Hematopoietic multipotent progenitor cell treated with erythropoietin and hydrocortisone succinate and interleukin-3 and kit ligand, for 8 days (in vitro differentiated cells): ENCODE measurements around the gene HOXA13.

Experiments
- DNase-seq: peaks from one replicate; pipeline ENCODE4 v3.0.0-alpha.2; 2015

Gene HOXA13

GRCh38 chr7:27199849-27200760 lies at the start of gene HOXA13:
HOXA13 (minus strand) TSS chr7:27200091; CDS start chr7:27200077, 14 bp downstream.
- no peak for DNase-seq

DNA sequence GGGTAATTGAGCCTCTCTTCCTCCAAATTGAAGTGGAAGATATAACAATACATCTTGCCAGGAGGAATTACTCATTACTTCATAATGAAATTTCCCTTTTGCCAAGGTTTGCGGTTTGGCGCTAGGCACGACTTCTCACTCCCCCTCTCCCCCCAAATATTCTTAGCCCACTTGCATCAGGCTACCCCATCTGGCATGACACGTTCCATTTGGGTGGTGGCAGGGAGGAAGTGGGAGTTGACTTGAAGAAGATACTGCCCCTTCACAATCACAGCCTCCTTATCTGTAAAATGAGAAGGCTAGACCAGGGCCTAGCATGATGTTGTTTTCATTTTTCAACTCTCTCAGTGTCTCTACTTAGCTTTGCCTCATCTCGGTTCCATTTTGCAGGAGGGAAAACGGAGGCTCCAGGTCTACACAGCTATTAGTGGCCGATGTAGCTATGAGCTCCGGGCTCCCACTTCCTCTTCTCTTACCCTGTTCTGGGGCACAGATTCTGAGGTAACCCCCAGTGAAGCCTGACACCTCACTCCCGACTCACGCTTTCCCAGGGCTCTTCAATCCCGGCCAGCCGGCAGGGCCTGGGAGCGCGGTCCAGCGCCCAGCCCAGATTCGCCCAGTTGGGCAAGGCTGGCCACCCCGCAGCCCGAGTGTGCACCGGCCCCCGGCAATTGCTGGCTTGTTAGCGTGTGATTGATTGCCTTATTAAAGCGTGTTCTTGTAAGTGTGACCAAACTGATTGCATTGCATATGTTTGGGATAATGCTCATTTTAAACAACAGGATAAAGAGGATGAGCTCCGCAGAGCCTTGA lies 49.2 kb upstream of the HOXA13 start:
- no peak for DNase-seq

GRCh38 chr7:27248427-27248806 lies 48.5 kb upstream of the HOXA13 start:
- DNase-seq: no peak

DNA sequence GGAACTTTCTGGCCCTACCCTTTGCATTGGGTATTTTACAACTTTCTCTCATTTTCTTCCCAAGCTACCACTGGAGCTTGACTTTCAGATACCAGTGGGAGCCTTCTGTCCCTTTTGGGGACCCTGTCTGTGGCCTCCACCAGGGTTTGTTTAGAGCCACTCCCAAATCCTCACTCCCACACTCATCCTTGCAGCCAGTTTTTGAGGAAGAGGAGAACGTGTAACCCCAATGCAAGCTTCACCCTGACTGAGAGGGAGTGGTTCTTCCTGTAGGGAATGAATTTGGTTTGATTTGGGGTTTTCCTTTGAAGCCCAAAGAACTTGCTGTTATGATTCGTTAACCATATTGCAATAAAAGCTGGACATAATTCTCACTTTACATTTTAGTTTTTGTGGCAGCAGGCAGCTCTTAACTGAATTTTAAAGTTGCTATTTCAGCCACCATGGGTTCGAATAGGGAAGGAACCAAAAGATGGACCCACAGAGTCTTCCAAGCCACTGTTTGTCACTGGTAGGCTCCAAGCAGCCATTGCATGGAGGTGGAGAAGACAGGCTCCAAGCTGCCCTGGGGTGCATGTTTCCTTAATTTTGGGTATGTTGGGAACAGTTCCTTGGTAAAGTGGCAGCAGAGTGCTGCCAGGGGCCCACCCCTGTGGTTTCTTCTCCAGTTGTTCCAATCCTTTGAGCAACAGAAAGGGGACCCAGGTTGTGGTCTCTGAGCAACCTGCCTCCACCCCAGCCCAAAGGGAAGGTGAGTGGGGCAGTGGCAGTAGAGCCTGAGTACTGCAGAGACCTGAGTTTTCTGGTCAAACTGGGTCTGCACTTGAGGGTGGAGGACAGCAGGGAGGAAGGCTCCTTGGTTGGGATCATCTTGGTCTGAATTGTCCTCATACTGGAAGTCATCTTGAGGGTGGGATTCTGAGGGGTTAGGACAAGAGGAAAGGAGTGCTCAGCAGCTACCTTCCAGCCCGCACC lies 47.8 kb upstream of the HOXA13 start:
- DNase-seq: no peak

- no peak for DNase-seq
Measured at GRCh38 chr7:27247000-27247399, 47.1 kb upstream of the HOXA13 start.

- DNase-seq: no peak
Measured at GRCh38 chr7:27245798-27246691, 46.2 kb upstream of the HOXA13 start.

- no peak for DNase-seq
Measured at GRCh38 chr7:27245124-27245797, 45.4 kb upstream of the HOXA13 start.

DNA sequence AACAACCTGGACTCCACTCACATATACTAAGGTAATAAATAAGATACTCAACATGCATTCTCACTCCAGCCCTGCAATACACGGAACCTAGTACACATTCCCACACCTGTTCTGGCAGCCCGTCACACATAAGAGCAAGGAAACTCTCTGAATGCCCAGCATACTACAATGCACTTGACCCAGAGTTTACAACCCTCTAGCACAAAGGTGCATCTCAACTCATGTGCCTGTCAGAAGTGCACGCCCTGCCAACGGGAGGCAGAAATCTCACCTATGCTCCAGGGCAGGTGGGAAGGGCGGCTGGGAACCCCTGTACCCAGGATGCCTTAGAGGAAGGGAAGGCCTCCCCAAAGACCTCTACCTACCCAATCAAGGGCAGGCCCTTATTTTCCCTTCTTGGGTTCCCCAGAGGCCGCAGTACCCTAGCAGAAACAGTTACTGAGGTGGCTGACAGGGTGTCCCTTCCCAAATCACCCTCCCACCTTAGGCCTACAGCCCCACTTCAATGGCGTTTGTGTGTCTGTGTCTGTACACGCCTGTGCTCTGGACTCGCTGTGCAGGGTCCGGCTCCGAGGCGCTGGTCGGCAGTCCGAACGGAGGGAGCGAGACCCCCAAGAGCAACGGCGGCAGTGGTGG lies 44.7 kb upstream of the HOXA13 start:
- no peak for DNase-seq

- no peak for DNase-seq
Measured at GRCh38 chr7:27243340-27244163, 43.7 kb upstream of the HOXA13 start.

DNA sequence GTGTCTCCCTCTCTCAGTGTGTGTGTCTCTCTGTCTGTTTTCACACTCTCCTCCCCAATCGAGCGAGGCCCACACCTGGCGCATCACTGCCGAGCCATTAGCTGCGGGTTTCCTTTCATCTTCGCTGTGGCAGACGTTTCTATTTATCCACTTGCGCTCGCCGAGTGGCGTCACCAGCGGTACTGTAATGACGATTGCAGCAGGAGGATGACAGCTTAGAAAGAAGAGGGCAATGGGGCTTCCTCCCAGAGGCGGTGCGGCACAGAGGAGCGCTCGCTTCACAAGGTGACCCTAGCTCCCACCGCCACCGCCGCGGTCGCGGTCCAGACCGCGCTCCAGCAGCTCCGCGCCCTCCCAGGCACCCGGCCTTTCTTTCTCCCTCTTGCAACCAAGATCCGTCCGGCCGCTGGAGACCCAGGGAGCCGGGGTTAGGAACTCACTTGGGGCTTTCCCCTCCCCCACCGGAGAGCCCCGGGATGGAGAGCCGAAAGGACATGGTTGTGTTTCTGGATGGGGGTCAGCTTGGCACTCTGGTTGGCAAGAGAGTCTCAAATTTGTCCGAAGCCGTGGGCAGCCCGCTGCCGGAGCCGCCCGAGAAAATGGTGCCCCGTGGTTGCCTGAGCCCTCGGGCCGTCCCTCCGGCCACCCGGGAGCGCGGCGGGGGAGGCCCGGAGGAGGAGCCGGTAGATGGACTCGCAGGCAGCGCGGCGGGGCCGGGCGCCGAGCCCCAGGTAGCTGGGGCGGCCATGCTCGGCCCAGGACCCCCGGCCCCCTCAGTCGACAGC lies 42.9 kb upstream of the HOXA13 start, which contains the start of gene EVX1:
Gene EVX1, plus strand, starts transcription at position 248 of the 785 bp plus-strand sequence. Its CDS starts 229 bp downstream, at position 477.
- DNase-seq: no peak

GRCh38 chr7:27242154-27242553 lies 42.3 kb upstream of the HOXA13 start:
- DNase-seq: no peak

DNA sequence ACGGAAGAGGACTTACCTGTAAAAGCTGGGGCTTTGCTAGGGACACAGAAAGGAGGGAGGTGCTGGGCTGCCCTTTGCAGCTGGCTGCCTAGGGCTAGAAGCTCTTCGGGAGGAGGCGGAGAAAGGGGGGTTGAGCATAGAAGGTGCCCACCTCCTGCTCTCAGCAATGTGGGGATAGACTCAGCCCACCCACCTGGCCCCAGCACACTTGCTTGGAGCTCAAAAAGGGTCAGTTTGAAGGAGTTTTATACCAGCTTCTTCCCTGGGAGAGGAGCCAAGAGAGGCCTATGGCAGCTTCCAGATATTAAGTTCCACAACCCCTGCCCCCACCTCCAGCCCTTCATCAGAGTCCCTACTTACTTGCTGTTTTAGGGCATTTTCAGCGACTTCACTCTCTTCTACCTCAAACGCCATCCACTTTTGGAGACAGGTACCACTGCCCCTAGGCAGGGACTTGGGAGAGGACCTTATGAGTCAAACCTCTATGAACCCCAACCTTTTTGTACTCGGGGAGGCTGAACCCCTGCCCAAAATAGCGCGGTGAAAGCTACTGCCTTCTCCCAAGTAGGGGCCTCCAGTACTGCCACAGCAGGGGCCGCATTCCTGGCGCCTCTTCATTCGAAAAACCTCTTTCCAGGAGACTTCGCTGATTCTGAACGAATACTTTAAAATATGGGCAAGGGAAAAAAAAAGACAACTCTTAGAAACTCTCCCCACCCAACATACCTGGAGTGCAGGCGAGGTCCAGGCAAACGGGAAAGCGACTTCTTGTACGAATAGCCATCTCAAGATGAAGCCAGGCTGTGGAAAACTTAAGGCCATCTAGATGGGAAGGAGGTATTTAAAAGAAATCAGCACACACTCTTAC lies 41.5 kb upstream of the HOXA13 start:
- no peak for DNase-seq

DNA sequence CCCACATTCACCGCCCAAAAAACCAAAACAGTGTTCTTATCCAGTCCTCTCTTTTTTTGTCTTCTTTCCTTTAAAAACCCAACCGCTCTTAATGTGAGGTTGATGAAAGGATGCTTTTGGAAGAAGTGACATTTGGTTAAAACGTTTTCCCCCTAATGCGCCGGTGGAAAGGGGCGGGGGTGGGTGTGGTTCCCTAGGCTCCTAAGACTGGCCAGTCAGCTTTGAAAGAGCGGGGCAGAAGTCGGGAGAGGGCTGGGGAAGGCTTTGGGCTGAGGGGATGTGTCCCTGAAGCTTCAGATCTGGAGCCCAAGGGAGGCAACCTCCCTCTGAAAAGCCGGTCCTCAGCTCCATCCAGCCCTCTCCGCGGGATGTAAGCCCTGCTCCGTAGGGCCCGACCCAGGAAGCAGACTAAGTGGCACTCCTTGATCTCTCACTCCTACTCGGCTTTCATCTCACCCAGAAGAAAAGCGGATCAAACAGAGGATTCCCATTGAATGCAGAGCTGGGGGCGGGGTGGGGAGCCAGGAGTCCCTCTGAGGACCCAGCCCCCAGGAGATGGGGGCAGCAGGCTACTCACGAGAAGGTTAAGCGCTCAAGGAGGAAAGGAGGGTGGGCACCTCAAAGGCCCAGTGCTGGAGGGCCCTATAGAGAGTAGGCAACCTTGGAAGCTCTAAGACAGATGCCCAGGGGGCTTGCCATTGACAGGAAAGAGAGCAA lies 40.3 kb upstream of the HOXA13 start:
- no peak for DNase-seq

DNA sequence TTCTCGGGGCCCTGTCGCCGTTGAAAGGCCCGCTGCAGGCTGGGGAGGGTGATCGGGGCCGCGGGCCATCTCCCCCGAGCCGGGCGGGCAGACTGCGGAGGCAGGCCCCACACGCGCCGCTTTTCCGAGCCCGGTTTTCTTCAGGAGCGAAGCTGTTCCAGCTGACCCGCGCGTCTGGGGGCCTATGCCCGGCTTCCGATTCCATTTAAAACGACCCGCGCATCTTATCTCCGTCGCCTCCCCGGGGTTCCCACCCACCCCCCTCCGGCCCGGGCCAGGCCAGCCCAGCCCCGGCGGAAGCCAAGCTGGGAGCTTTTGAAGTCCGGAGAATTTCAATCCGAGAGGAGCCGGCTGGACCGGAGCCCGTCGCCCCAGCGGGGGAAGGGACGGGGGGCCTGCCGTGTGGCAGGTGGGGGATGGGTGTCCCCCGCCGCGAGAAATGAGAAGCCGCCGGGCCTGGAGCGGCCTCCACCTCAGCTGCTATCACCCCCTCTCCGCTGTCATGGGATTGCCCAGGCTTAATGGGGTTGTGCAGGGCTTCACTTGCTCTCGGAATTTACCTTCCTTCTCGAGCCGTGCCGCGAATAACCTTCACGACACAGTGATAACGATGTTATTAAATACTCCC lies 39.6 kb upstream of the HOXA13 start:
- DNase-seq: no peak

DNA sequence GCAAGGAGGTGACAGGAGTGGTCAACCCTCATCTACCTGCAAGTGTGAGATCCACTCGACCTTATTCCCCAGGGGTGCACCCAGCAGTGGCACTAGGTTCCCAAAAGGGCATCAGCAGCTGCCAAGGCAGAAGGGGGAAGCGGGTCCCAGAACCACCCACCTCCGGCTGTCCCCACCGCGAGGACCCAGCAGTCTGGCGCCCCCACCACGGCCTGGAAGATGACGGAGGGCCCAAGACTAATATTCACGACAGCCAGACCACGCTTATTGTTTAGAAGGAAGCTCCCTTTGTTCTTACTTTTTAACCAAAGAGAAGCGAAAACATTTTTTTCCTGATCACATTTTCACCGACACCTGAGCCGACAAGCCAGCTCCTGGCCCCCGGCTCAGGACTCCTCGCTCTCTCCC lies 39.1 kb upstream of the HOXA13 start:
- DNase-seq: no peak

GRCh38 chr7:27237735-27238334 lies 37.9 kb upstream of the HOXA13 start:
- no peak for DNase-seq
